ENCODE measurements around the gene ARIH1.
"Not testable (repeated sequence)": the region's sequence is repeated elsewhere in the genome, so short reads cannot be mapped to it uniquely, and the experiment has no call there.

ARIH1 gene

DNA sequence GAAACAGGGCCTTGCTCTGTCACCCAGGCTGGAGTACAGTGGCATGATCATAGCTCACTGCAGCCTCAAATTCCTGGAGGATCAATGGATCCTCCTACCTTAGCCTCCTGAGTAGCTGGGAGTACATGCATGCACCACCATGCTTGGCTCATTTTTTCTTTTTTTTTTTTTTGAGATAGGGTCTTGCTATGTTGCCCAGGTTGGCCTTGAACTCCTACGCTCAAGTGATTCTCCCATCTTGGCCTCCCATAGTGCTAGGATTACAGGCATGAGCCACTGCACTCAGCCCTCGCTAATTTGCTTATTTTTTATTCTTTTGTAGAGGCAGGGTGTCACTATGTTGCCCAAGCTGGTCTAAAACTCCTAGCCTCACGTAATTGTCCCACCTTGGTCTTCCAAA is 6.0 kb upstream of the ARIH1 start:
- Histone ChIP-seq H3K9ac (ENCODE audit: low read length) (no peak overlapping the region), H3K4me1 (ENCODE audit: control insufficient read depth, insufficient read depth, low read length) (peaks cover 2% of the 10 kb centered on the region), H3K4me3 (ENCODE audit: low read depth, low read length) (no peak overlapping the region)

DNA sequence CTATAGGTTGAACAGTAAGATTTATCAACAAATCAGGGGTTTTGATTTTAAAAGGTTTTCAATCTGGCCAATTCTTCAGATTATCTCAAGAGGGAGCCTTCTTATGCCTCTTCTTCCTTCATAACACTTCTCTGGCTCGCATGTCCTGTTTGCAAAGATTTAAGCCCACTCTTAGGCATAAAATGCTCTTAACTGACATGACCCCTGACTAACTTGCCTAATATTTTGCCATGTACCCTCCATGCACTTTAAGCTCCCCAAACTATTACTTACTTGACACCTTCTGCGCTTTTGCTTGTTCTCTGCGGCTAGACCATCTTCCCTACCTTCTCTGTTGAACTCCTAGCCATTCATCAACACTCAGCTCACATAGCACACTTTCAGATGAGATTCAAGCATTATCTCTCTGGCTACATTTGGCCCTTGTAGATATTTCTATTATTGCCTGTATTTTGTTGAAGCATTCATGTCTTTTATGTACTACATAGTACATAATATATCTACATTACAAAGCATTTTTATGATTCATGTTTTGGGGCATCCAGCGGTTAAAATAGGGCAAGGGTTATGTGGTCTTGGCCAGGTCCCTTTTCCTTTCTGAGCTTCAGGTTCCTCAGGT is 1.0 kb upstream of the ARIH1 start:
- Histone ChIP-seq H3K27me3 (ENCODE audit: control insufficient read depth, insufficient read depth, low read length) (no peaks in the 10 kb centered on the region), H3K36me3 (ENCODE audit: control insufficient read depth, insufficient read depth, low read length) (peaks cover 17% of the 10 kb centered on the region), H3K9ac (ENCODE audit: low read length) (peak overlapping the region; percentile 98), H3K27ac (ENCODE audit: low read depth, low read length) (peak overlapping the region; percentile 97), H3K9me3 (ENCODE audit: control insufficient read depth, insufficient read depth, low read depth, low read length) (no peaks in the 10 kb centered on the region), H3K4me1 (ENCODE audit: control insufficient read depth, insufficient read depth, low read length) (peaks cover 6% of the 10 kb centered on the region), H3K4me3 (ENCODE audit: low read depth, low read length) (peak overlapping the region; percentile 100)

More for the DNA sequence above, 6.0 kb upstream of the ARIH1 start:
- Histone ChIP-seq H3K27ac (ENCODE audit: low read depth, low read length) (no peak overlapping the region), H3K36me3 (ENCODE audit: control insufficient read depth, insufficient read depth, low read length) (no peaks in the 10 kb centered on the region), H3K9me3 (ENCODE audit: control insufficient read depth, insufficient read depth, low read depth, low read length) (no peaks in the 10 kb centered on the region), H3K27me3 (ENCODE audit: control insufficient read depth, insufficient read depth, low read length) (no peaks in the 10 kb centered on the region)

- Histone ChIP-seq H3K27me3 (ENCODE audit: control insufficient read depth, insufficient read depth, low read length) (no peaks in the 10 kb centered on the region), H3K27ac (ENCODE audit: low read depth, low read length) (peak overlapping the region; percentile 97), H3K4me3 (ENCODE audit: low read depth, low read length) (peak overlapping the region; percentile 100), H3K9ac (ENCODE audit: low read length) (peak overlapping the region; percentile 98), H3K36me3 (ENCODE audit: control insufficient read depth, insufficient read depth, low read length) (peaks cover 30% of the 10 kb centered on the region), H3K9me3 (ENCODE audit: control insufficient read depth, insufficient read depth, low read depth, low read length) (no peaks in the 10 kb centered on the region), H3K4me1 (ENCODE audit: control insufficient read depth, insufficient read depth, low read length) (peaks cover 6% of the 10 kb centered on the region)
Observed at GRCh38 chr15:72474466-72474911, 359 bp downstream of the ARIH1 start.

- peak overlapping the region; percentile 100 for H3K4me3 ChIP-seq (ENCODE audit: low read depth, low read length)
- H3K36me3 ChIP-seq (ENCODE audit: control insufficient read depth, insufficient read depth, low read length): peaks cover 32% of the 10 kb centered on the region
- peak overlapping the region; percentile 98 for H3K9ac ChIP-seq (ENCODE audit: low read length)
- no peaks in the 10 kb centered on the region for H3K9me3 ChIP-seq (ENCODE audit: control insufficient read depth, insufficient read depth, low read depth, low read length)
- H3K27me3 ChIP-seq (ENCODE audit: control insufficient read depth, insufficient read depth, low read length): no peaks in the 10 kb centered on the region
- H3K4me1 ChIP-seq (ENCODE audit: control insufficient read depth, insufficient read depth, low read length): peaks cover 6% of the 10 kb centered on the region
- H3K27ac ChIP-seq (ENCODE audit: low read depth, low read length): peak overlapping the region; percentile 97
Observed at GRCh38 chr15:72474912-72475628, 940 bp downstream of the ARIH1 start.

GRCh38 chr15:72475674-72476073 is 1.5 kb downstream of the ARIH1 start:
- peak overlapping the region; percentile 100 for H3K4me3 ChIP-seq (ENCODE audit: low read depth, low read length)
- H3K4me1 ChIP-seq (ENCODE audit: control insufficient read depth, insufficient read depth, low read length): peaks cover 6% of the 10 kb centered on the region
- H3K27me3 ChIP-seq (ENCODE audit: control insufficient read depth, insufficient read depth, low read length): no peaks in the 10 kb centered on the region
- H3K9me3 ChIP-seq (ENCODE audit: control insufficient read depth, insufficient read depth, low read depth, low read length): no peaks in the 10 kb centered on the region
- peak overlapping the region; percentile 98 for H3K9ac ChIP-seq (ENCODE audit: low read length)
- H3K27ac ChIP-seq (ENCODE audit: low read depth, low read length): peak overlapping the region; percentile 97; the same call in 1 of the 2 replicates
- peaks cover 32% of the 10 kb centered on the region for H3K36me3 ChIP-seq (ENCODE audit: control insufficient read depth, insufficient read depth, low read length)

- not testable (repeated sequence) for H3K27me3 ChIP-seq (ENCODE audit: control insufficient read depth, insufficient read depth, low read length); H3K9ac ChIP-seq (ENCODE audit: low read length); H3K27ac ChIP-seq (ENCODE audit: low read depth, low read length); H3K4me1 ChIP-seq (ENCODE audit: control insufficient read depth, insufficient read depth, low read length); H3K9me3 ChIP-seq (ENCODE audit: control insufficient read depth, insufficient read depth, low read depth, low read length)
- peaks cover 32% of the 10 kb centered on the region for H3K36me3 ChIP-seq (ENCODE audit: control insufficient read depth, insufficient read depth, low read length)
- H3K4me3 ChIP-seq (ENCODE audit: low read depth, low read length): peak overlapping the region; percentile 100
Observed at GRCh38 chr15:72476330-72476729, 2.2 kb downstream of the ARIH1 start.

- Histone ChIP-seq H3K36me3 (ENCODE audit: control insufficient read depth, insufficient read depth, low read length) (peaks cover 33% of the 10 kb centered on the region), H3K4me3 (ENCODE audit: low read depth, low read length) (no peak overlapping the region), H3K4me1 (ENCODE audit: control insufficient read depth, insufficient read depth, low read length) (peaks cover under 1% of the 10 kb centered on the region; the same call in 1 of the 2 replicates), H3K9me3 (ENCODE audit: control insufficient read depth, insufficient read depth, low read depth, low read length) (no peaks in the 10 kb centered on the region), H3K27me3 (ENCODE audit: control insufficient read depth, insufficient read depth, low read length) (no peaks in the 10 kb centered on the region), H3K9ac (ENCODE audit: low read length) (no peak overlapping the region), H3K27ac (ENCODE audit: low read depth, low read length) (no peak overlapping the region)
Observed at GRCh38 chr15:72481015-72481659, 7.0 kb downstream of the ARIH1 start.

- no peak overlapping the region for H3K27ac ChIP-seq (ENCODE audit: low read depth, low read length)
- no peak overlapping the region for H3K9ac ChIP-seq (ENCODE audit: low read length)
- peaks cover 4% of the 10 kb centered on the region; the same call in 1 of the 2 replicates for H3K4me1 ChIP-seq (ENCODE audit: control insufficient read depth, insufficient read depth, low read length)
- no peaks in the 10 kb centered on the region for H3K9me3 ChIP-seq (ENCODE audit: control insufficient read depth, insufficient read depth, low read depth, low read length)
- H3K36me3 ChIP-seq (ENCODE audit: control insufficient read depth, insufficient read depth, low read length): peaks cover 29% of the 10 kb centered on the region
- no peak overlapping the region for H3K4me3 ChIP-seq (ENCODE audit: low read depth, low read length)
- H3K27me3 ChIP-seq (ENCODE audit: control insufficient read depth, insufficient read depth, low read length): no peaks in the 10 kb centered on the region
Observed at GRCh38 chr15:72482275-72482674, 8.1 kb downstream of the ARIH1 start.

DNA sequence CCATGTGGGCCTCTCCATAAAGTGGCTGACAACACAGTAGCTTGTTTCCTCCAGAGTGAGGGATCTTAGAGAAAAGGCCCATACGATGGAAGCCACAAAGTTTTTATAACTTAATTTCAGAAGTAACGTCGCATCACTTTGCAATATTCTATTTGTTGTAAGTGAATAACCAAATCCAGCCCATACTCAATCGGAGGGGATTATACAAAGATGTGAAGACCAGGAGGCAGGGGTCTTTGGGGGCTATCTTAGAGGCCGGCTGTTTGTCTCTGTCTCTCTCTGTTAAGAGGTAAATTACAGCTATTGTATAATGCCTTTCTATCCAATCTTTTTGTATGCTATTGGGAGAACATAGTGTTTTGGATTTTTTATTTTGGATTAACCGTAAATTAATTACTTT is 9.1 kb downstream of the ARIH1 start:
- peaks cover 4% of the 10 kb centered on the region; the same call in 1 of the 2 replicates for H3K4me1 ChIP-seq (ENCODE audit: control insufficient read depth, insufficient read depth, low read length)

GRCh38 chr15:72486144-72486543 is 12.0 kb downstream of the ARIH1 start:
- Histone ChIP-seq H3K4me1 (ENCODE audit: control insufficient read depth, insufficient read depth, low read length) (peaks cover 4% of the 10 kb centered on the region; the same call in 1 of the 2 replicates), H3K4me3 (ENCODE audit: low read depth, low read length) (no peak overlapping the region), H3K27me3 (ENCODE audit: control insufficient read depth, insufficient read depth, low read length) (no peaks in the 10 kb centered on the region), H3K9me3 (ENCODE audit: control insufficient read depth, insufficient read depth, low read depth, low read length) (no peaks in the 10 kb centered on the region), H3K27ac (ENCODE audit: low read depth, low read length) (no peak overlapping the region), H3K9ac (ENCODE audit: low read length) (no peak overlapping the region), H3K36me3 (ENCODE audit: control insufficient read depth, insufficient read depth, low read length) (peaks cover 18% of the 10 kb centered on the region)

More for the DNA sequence above, 9.1 kb downstream of the ARIH1 start:
- no peak overlapping the region for H3K27ac ChIP-seq (ENCODE audit: low read depth, low read length)
- no peak overlapping the region for H3K4me3 ChIP-seq (ENCODE audit: low read depth, low read length)
- no peak overlapping the region for H3K9ac ChIP-seq (ENCODE audit: low read length)
- H3K36me3 ChIP-seq (ENCODE audit: control insufficient read depth, insufficient read depth, low read length): peaks cover 24% of the 10 kb centered on the region
- H3K27me3 ChIP-seq (ENCODE audit: control insufficient read depth, insufficient read depth, low read length): no peaks in the 10 kb centered on the region
- H3K9me3 ChIP-seq (ENCODE audit: control insufficient read depth, insufficient read depth, low read depth, low read length): no peaks in the 10 kb centered on the region

Measured in HUES6 (cell line).